A549 (cell line): ENCODE results near the gene GAL3ST1.

ENCODE experiments used
- CTCF ChIP-seq: fragments of >200 bp; sonication (Bioruptor Twin); formaldehyde crosslinking; IDR thresholded peaks from 3 replicates; pipeline ENCODE4 v1.5.1; 2016
- HDAC2 ChIP-seq: fragments of 200-600 bp; sonication (generic); IDR thresholded peaks from 2 replicates; pipeline ENCODE4 v1.6.1; 2016

DNA sequence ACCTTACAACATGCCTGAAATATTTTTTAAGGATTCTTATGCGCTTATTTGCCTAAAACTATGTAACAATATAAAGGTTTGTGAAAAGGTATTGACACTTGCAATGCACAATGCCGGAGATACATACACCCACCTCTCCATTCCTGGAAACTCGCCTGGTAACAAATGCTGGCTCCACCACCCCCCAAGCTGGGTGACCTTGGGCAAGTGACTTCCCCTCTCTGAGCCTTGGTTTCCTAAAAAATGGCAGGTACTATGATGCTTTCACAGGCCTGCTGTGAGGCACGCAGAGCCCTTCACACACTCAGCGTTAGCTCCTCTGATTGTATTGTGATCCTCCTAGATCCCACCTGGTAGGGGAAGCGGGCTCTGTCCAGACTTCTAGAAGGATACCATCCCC lies 2.3 kb downstream of the GAL3ST1 start:
- TF ChIP-seq CTCF: no peak
- no peak for TF ChIP-seq HDAC2
